Suprapubic skin (tissue), 4 donors: ENCODE results near the gene ABCF3. TPM values are rescaled to one million over a fixed set of nuclear protein-coding genes. Genes with fewer than 3 reads are reported as not detected.

Experiments used
- DNase-seq, 2 donors: peaks; one replicate each; pipeline ENCODE4 v3.0.0-alpha.2; 2019; ENCODE audit warnings: low spot score in 2 of 2
- H3K27ac ChIP-seq: fragments of 200-600 bp; sonication (generic); one replicate; pipeline ENCODE4 v1.5.1; 2019
- H3K27me3 ChIP-seq: fragments of 200-600 bp; sonication (generic); one replicate; pipeline ENCODE4 v1.5.1; 2019
- H3K36me3 ChIP-seq: fragments of 200-600 bp; sonication (generic); one replicate; pipeline ENCODE4 v1.5.1; 2019
- H3K4me1 ChIP-seq: fragments of 200-600 bp; sonication (generic); one replicate; pipeline ENCODE4 v1.5.1; 2019
- H3K4me3 ChIP-seq: fragments of 200-600 bp; sonication (generic); one replicate; pipeline ENCODE4 v1.5.1; 2019; ENCODE audit warnings: mild to moderate bottlenecking
- H3K9me3 ChIP-seq: fragments of 200-600 bp; sonication (generic); one replicate; pipeline ENCODE4 v1.5.1; 2019
- CTCF ChIP-seq, 2 donors: fragments of 200-600 bp in 1 of 2; fragments of 450-650 bp in 1 of 2; sonication (generic) in 1 of 2; IDR thresholded peaks; one replicate each; pipeline ENCODE4 v1.5.1; 2016 to 2019; ENCODE audit warnings: antibody characterized with exemption in 2 of 2, mild to moderate bottlenecking in 1 of 2, moderate library complexity in 1 of 2
- EP300 ChIP-seq: sonication (generic); formaldehyde crosslinking; IDR thresholded peaks from one replicate; pipeline ENCODE4 v1.6.1; 2017; ENCODE audit warnings: antibody characterized with exemption
- POLR2A ChIP-seq, 2 donors: fragments of 450-650 bp; IDR thresholded peaks; one replicate each; pipeline ENCODE4 v1.6.1; 2017; ENCODE audit warnings: antibody characterized with exemption in 2 of 2, mild to moderate bottlenecking in 2 of 2, moderate library complexity in 2 of 2
- POLR2AphosphoS5 ChIP-seq, 3 donors: sonication (generic); formaldehyde crosslinking; IDR thresholded peaks; one replicate each; pipeline ENCODE4 v1.6.1; 2017; ENCODE audit warnings: antibody characterized with exemption in 3 of 3
- WGBS: methylation state at CpG from one replicate; pipeline ENCODE4 v1.1.5; 2018; 5-methylcytosine and 5-hydroxymethylcytosine counted together
- total RNA-seq, 4 donors: library from RNA; depleted of rRNA; stranded (reverse); fragments of >200 nt; gene quantifications; one replicate each; pipeline ENCODE4 v1.1.0, GENCODE V29; 2016

Gene ABCF3
- 100 to 1,000 TPM in 1 of 4 donors, 10 to 100 TPM in 3; 44.8 to 121 (median 71.1) TPM for total RNA-seq

- peaks cover 29% of the 10 kb centered on the region for H3K4me1 ChIP-seq
- WGBS, result under 1% methylated on average over 39 of the region's 45 CpGs
- no peak for DNase-seq
- peak within 1 kb of the TSS; percentile 70 for H3K27ac ChIP-seq
- TF ChIP-seq POLR2A (IDR thresholded peaks at IDR 0.05), result peak; percentile 10 to 69
- no peak for TF ChIP-seq CTCF (IDR thresholded peaks at IDR 0.05)
- TF ChIP-seq POLR2AphosphoS5 (IDR thresholded peaks at IDR 0.05), result peak in 1 of 3 donors; percentile 22
- no peaks in the 10 kb centered on the region for H3K27me3 ChIP-seq
- H3K9me3 ChIP-seq, result no peaks in the 10 kb centered on the region
- peak within 1 kb of the TSS; percentile 87 for H3K4me3 ChIP-seq
- H3K36me3 ChIP-seq, result peaks cover 61% of the 10 kb centered on the region
Observed at GRCh38 chr3:184186184-184186901, at the start of gene ABCF3. ABCF3 (plus strand) TSS chr3:184186199; CDS start chr3:184186208, 9 bp downstream.

- no peaks in the 10 kb centered on the region for H3K9me3 ChIP-seq
- WGBS, result 88% methylated on average over 10 of the region's 10 CpGs
- no peak for DNase-seq
- H3K27me3 ChIP-seq, result no peaks in the 10 kb centered on the region
- TF ChIP-seq CTCF (IDR thresholded peaks at IDR 0.05) (no peak), EP300 (no peak), POLR2AphosphoS5 (IDR thresholded peaks at IDR 0.05) (no peak), POLR2A (IDR thresholded peaks at IDR 0.05) (no peak)
- H3K4me1 ChIP-seq, result peaks cover 36% of the 10 kb centered on the region
- no peak overlapping the region for H3K27ac ChIP-seq
- H3K4me3 ChIP-seq, result no peak overlapping the region
- H3K36me3 ChIP-seq, result peaks cover 75% of the 10 kb centered on the region
Observed at GRCh38 chr3:184140436-184140835, 45.6 kb upstream of the ABCF3 start.

- H3K27me3 ChIP-seq, result no peaks in the 10 kb centered on the region
- TF ChIP-seq POLR2AphosphoS5 (IDR thresholded peaks at IDR 0.05), result no peak
- TF ChIP-seq EP300, result no peak
- TF ChIP-seq CTCF (IDR thresholded peaks at IDR 0.05), result no peak
- TF ChIP-seq POLR2A (IDR thresholded peaks at IDR 0.05), result no peak
- H3K4me3 ChIP-seq, result no peak overlapping the region
- H3K9me3 ChIP-seq, result no peaks in the 10 kb centered on the region
- H3K4me1 ChIP-seq, result peaks cover 23% of the 10 kb centered on the region
- DNase-seq, result no peak
- no peak overlapping the region for H3K27ac ChIP-seq
- WGBS, result 89% methylated on average over 5 of the region's 7 CpGs
- H3K36me3 ChIP-seq, result peaks cover 84% of the 10 kb centered on the region
Observed at GRCh38 chr3:184142199-184142598, 43.8 kb upstream of the ABCF3 start.

GRCh38 chr3:184143327-184143726, 42.7 kb upstream of the ABCF3 start:
- H3K4me1 ChIP-seq, result peaks cover 18% of the 10 kb centered on the region
- no peaks in the 10 kb centered on the region for H3K27me3 ChIP-seq
- TF ChIP-seq POLR2A (IDR thresholded peaks at IDR 0.05) (no peak), EP300 (no peak), POLR2AphosphoS5 (IDR thresholded peaks at IDR 0.05) (no peak), CTCF (IDR thresholded peaks at IDR 0.05) (no peak)
- H3K27ac ChIP-seq, result no peak overlapping the region
- DNase-seq, result no peak
- no peak overlapping the region for H3K4me3 ChIP-seq
- 100% methylated on average over 3 of the region's 3 CpGs for WGBS
- no peaks in the 10 kb centered on the region for H3K9me3 ChIP-seq
- H3K36me3 ChIP-seq, result peaks cover 78% of the 10 kb centered on the region

GRCh38 chr3:184144505-184144904, 41.5 kb upstream of the ABCF3 start:
- H3K9me3 ChIP-seq, result no peaks in the 10 kb centered on the region
- H3K36me3 ChIP-seq, result peaks cover 69% of the 10 kb centered on the region
- H3K27me3 ChIP-seq, result no peaks in the 10 kb centered on the region
- TF ChIP-seq EP300, result no peak
- TF ChIP-seq POLR2A (IDR thresholded peaks at IDR 0.05), result no peak
- TF ChIP-seq POLR2AphosphoS5 (IDR thresholded peaks at IDR 0.05), result no peak
- no peak for TF ChIP-seq CTCF (IDR thresholded peaks at IDR 0.05)
- peaks cover 18% of the 10 kb centered on the region for H3K4me1 ChIP-seq
- H3K27ac ChIP-seq, result no peak overlapping the region
- WGBS, result 85% methylated on average over 5 of the region's 5 CpGs
- no peak overlapping the region for H3K4me3 ChIP-seq
- no peak for DNase-seq
